D721Med (cell line): ENCODE results near the gene TTC6.

Experiments used
- DNase-seq: peaks from one replicate; pipeline ENCODE4 v3.0.0; 2011; ENCODE audit warnings: low spot score; ENCODE audit not compliant: insufficient read length
- FAIRE-seq: peaks from 2 replicates; lab custom pipeline; 2011; peaks lifted over from hg19 to GRCh38; lab: Jason Lieb, UNC
- TF ChIP-seq, protein P1 (sequence below): IDR thresholded peaks from 2 replicates; pipeline ENCODE4 v1.5.1; 2012; ENCODE audit warnings: mild to moderate bottlenecking, control low read depth; ENCODE audit not compliant: insufficient read depth; ENCODE audit errors: missing control alignments

TTC6 gene

GRCh38 chr14:37594238-37594970 lies 1.0 kb upstream of the TTC6 start:
- DNase-seq (no peak), FAIRE-seq (no peak)
- TF ChIP-seq, protein P1, sequence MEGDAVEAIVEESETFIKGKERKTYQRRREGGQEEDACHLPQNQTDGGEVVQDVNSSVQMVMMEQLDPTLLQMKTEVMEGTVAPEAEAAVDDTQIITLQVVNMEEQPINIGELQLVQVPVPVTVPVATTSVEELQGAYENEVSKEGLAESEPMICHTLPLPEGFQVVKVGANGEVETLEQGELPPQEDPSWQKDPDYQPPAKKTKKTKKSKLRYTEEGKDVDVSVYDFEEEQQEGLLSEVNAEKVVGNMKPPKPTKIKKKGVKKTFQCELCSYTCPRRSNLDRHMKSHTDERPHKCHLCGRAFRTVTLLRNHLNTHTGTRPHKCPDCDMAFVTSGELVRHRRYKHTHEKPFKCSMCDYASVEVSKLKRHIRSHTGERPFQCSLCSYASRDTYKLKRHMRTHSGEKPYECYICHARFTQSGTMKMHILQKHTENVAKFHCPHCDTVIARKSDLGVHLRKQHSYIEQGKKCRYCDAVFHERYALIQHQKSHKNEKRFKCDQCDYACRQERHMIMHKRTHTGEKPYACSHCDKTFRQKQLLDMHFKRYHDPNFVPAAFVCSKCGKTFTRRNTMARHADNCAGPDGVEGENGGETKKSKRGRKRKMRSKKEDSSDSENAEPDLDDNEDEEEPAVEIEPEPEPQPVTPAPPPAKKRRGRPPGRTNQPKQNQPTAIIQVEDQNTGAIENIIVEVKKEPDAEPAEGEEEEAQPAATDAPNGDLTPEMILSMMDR: peak; percentile 84

- DNase-seq: no peak
- TF ChIP-seq, protein P1: no peak
- FAIRE-seq: no peak
These were observed 586 bp downstream of the TTC6 start for GRCh38 chr14:37595809-37596621.

- FAIRE-seq (no peak), DNase-seq (no peak)
- TF ChIP-seq, protein P1: no peak
These were observed 1.5 kb downstream of the TTC6 start for GRCh38 chr14:37596790-37597472.

DNA sequence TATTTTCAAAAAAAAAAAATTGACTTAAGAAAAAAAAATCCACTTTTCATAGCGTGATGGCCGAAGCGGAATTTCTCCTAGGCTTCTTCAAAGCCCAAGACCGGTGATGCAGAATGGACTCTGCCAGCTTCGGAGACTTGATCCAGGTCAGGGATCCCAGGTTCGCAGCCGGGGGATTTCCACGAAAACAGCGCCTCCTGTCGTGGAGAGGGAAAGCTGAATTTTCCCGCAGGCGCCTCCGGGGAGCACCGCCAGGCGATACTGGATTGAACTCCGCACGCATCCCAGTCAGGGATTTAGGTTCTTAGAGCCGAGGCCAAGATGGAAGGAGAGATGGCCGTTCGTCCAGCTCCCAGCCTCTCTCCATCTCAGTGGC lies 2.1 kb downstream of the TTC6 start:
- FAIRE-seq (no peak), DNase-seq (no peak)
- TF ChIP-seq, protein P1: no peak

DNA sequence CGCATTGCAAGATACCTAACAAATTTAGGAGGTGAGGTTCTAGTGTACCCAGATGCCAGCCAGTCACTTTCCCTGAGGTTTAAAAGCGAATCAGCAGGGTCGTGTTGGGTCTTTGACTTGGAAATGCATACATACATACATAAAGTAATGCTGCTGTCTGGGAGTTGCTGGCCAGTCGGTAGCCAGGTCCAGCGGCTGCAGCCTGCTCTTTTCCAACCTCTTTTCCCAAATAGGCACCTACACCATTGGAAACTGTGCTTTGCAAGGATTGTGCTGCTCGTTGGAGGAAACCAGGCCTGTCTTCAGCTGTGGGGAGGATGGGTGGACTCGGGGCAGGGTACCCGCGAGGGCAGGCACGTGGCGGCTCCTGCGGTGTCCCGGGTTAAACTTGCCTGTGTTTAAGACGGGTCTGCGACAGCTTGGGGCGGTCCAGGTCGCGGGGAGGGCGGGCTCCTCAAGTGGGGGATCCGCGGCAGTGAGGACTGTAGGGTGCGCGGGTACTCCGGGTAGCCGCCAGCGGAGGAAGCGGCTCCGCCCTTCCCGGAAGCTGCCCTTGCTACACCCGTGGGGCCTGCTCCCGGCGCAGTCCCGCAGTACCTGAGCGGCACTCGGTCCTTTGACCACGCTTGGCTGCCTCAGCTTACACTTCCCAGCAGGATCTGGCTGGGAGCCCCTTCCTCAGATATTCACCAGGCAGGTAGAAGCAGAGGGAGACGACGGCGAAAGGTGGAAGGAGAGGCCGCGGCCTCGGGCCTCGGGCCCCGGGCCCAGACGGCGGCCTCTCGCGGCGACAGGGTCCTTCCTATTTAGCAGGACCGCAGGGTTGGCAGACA lies 2.7 kb downstream of the TTC6 start:
- FAIRE-seq (no peak), DNase-seq (no peak)
- TF ChIP-seq, protein P1: no peak

DNA sequence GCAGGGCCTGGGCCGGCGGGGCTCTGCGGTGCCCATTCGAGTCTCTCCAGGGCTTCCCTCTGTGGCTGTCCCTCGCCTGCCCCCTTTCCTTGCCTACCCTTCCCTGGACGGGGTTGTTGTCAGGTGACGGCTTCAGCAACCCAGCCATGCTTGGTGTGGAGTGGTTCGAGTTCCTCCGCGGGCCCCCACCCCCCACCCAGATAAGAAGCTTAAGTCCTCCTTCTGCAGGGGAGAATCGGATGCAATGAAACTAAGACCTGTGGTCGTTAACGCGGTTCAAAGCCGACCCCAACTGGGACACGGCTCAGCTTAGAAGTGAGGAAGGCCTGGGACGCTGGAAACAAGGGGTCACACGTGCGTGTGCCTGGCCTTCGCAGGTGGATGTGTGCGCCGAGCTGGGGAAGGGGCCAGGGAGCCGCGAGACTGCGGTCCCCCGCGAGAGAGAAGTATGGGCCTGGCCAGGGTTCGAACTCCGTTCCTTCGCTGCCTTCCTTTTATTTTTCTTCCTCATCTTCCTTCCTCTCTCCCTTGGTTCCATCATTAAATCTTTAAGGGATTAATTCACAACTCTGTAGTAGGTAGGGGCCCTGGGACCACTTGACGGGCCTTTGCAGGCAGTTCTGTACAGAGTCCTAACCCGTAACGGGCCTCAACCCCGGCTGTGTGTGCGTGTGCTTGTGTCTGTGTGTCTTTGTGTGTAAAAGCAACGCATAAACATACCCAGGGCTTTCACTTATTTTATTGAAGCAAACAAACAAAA lies 3.5 kb downstream of the TTC6 start:
- FAIRE-seq: no peak
- TF ChIP-seq, protein P1: no peak
- no peak for DNase-seq
